NT2/D1 (cell line): ENCODE data around the gene FARS2.

Experiments used
- DNase-seq: peaks from one replicate; pipeline ENCODE4 v3.0.0-alpha.2; 2011; ENCODE audit warnings: low read depth, low spot score
- H3K27me3 ChIP-seq: 2 replicates; pipeline ENCODE4 v1.6.0; 2011; ENCODE audit warnings: mild to moderate bottlenecking; ENCODE audit not compliant: insufficient read length, insufficient read depth
- H3K36me3 ChIP-seq: 2 replicates; pipeline ENCODE4 v1.6.1; 2011; ENCODE audit warnings: mild to moderate bottlenecking, low read length, mixed read lengths; ENCODE audit not compliant: insufficient read depth, insufficient read length
- H3K4me1 ChIP-seq: 2 replicates; pipeline ENCODE4 v1.5.1; 2011; ENCODE audit not compliant: insufficient read depth, insufficient read length
- H3K4me3 ChIP-seq: 2 replicates; pipeline ENCODE4 v1.5.1; 2011; ENCODE audit warnings: low read depth; ENCODE audit not compliant: insufficient read length
- H3K9ac ChIP-seq: 2 replicates; pipeline ENCODE4 v1.6.0; 2011; ENCODE audit warnings: low read depth; ENCODE audit not compliant: insufficient read length
- H3K9me3 ChIP-seq: 2 replicates; pipeline ENCODE4 v1.5.1; 2011; ENCODE audit warnings: mild to moderate bottlenecking, low read length; ENCODE audit not compliant: insufficient read depth
- SUZ12 ChIP-seq: IDR thresholded peaks from 2 replicates; pipeline ENCODE4 v1.6.1; 2011; ENCODE audit not compliant: insufficient read length, insufficient read depth; ENCODE audit errors: extremely low read depth
- YY1 ChIP-seq: IDR thresholded peaks from 2 replicates; pipeline ENCODE4 v1.6.1; 2011; ENCODE audit not compliant: insufficient read length, insufficient read depth
- ZNF274 ChIP-seq: IDR thresholded peaks from 2 replicates; pipeline ENCODE4 v1.6.1; 2011; ENCODE audit warnings: mild to moderate bottlenecking, low read depth, low read length

Gene FARS2

DNA sequence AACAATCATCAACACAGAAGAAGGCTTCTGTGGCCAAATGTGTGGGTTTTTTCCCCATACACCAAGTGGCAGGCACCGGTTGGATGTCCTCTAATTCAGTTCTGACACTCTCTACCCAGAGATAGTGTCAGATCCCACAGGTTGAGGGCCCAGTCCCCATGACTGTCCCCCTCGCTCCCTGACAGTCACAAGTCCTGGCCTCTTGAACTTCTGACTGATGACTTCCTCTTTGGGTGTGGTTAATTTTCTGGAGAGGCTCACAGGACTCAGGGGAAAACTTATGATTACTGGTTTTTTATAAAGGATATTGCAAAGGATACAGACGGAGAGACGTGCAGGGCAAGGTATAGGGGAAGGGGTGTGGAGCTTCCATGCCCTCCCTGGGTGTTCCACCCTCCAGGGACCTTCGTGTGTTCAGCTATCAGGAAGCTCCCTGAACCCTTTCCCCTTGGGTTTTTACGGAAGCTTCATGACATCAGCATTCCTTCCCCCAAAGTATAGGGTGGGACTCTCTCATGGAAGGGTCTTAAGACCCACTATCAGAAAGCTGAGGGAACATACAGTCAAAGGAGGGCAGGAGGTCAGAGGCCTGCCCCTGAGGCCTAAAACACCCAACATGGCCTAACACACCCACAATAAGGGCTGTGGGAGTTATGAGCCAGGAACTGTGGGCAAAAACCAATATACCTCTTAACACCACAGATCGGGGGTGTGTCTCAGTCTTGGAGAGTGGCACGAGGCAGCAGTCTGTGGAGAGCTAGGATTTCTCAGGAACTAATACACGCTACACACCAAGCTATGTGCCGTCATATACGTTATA lies 33.3 kb downstream of the FARS2 start:
- no peak overlapping the region for H3K4me3 ChIP-seq
- H3K27me3 ChIP-seq: no peaks in the 10 kb centered on the region
- DNase-seq: no peak
- no peak for TF ChIP-seq YY1
- no peaks in the 10 kb centered on the region for H3K36me3 ChIP-seq
- no peak overlapping the region for H3K9ac ChIP-seq
- H3K4me1 ChIP-seq: no peaks in the 10 kb centered on the region
- H3K9me3 ChIP-seq: no peaks in the 10 kb centered on the region

DNA sequence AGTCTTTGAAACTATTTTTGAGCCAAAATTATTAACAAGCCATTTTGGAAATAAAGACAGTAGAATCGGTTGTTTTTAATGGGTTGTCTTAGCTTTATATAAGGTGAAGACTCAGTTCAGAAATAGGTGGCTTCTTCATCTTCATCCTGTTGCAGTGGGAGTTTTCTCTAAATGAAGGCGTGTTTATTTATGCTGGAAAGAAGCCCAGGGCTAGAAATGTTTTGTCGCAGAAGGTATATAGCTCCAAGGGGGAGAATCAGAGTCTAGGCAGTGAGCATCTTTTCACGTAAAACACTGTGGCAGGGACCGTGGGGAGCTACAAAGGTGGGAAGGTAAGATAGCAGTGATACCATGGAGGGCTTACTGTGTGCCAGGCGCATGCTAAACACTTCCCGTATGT lies 34.3 kb downstream of the FARS2 start:
- Histone ChIP-seq H3K36me3 (no peaks in the 10 kb centered on the region), H3K9me3 (no peaks in the 10 kb centered on the region), H3K4me1 (no peaks in the 10 kb centered on the region), H3K4me3 (no peak overlapping the region), H3K27me3 (no peaks in the 10 kb centered on the region), H3K9ac (no peak overlapping the region)
- no peak for DNase-seq
- no peak for TF ChIP-seq YY1
- no peak for TF ChIP-seq ZNF274
- TF ChIP-seq SUZ12: no peak

DNA sequence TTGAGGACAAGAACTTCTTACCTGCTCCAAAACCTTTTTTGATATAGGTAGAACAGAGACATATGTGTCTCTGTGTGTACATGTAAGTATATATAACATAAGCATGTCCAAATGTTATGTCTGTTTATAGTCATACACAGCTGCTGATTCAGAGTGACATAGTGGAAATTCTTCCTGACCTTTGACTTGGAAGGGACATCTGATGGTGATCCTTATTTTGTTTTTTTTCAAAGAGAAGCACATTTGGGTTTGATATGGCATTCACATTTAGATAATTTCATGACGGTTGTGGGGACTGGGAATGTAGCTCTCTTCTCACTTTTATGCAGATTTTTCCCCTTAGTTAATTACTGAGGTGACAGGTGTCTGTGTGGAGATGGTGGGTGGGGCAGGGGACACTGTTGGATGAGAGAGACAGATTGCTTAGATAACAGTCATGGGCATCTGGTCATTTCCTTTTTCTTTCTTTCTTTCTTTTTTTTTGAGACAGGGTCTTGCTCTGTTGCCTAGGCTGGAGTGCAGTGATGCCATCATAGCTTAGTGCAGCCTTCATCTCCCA lies 39.0 kb downstream of the FARS2 start:
- no peak for DNase-seq
- no peaks in the 10 kb centered on the region for H3K9me3 ChIP-seq
- no peak overlapping the region for H3K9ac ChIP-seq
- no peaks in the 10 kb centered on the region for H3K27me3 ChIP-seq
- TF ChIP-seq ZNF274: no peak
- TF ChIP-seq YY1: no peak
- no peak for TF ChIP-seq SUZ12
- no peak overlapping the region for H3K4me3 ChIP-seq
- H3K4me1 ChIP-seq: no peaks in the 10 kb centered on the region
- H3K36me3 ChIP-seq: no peaks in the 10 kb centered on the region

DNA sequence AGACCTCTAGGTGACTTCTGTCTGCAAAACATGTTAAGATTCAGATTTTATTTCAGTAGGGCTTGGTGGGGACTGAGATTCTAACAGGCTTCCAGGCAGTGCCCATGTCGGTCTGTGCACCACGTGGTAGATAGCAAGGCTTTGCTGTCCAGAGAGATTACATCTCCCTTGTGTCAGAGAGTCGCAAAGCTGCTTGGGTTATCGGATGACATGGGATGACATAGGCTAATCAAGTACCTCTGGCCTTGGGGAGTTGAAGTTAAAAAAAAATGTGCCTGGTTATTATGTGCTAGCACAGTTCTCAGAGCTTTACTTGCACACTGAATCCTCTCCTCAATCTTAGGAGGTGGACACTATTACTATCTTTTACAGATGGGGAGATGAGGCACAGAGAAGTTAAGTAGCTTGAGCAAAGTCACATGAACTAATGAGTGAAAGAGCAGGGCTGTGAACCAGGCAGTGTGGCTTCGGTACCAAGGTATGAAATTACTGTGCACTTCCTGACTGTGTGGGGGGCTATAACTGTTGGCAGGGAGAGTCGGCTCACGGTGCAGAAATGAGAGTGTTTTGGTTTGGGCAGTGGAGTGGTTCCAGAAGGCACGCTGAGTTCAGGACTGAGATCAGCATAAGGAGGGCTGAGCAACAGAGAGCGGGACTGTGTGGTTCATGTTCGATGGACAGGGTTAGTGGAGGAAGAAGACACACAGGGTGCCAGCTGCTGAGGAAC lies 41.1 kb downstream of the FARS2 start:
- Histone ChIP-seq H3K36me3 (no peaks in the 10 kb centered on the region), H3K9me3 (no peaks in the 10 kb centered on the region), H3K4me1 (no peaks in the 10 kb centered on the region), H3K27me3 (no peaks in the 10 kb centered on the region), H3K4me3 (no peak overlapping the region), H3K9ac (no peak overlapping the region)
- TF ChIP-seq SUZ12 (no peak), ZNF274 (no peak), YY1 (no peak)
- DNase-seq: no peak

DNA sequence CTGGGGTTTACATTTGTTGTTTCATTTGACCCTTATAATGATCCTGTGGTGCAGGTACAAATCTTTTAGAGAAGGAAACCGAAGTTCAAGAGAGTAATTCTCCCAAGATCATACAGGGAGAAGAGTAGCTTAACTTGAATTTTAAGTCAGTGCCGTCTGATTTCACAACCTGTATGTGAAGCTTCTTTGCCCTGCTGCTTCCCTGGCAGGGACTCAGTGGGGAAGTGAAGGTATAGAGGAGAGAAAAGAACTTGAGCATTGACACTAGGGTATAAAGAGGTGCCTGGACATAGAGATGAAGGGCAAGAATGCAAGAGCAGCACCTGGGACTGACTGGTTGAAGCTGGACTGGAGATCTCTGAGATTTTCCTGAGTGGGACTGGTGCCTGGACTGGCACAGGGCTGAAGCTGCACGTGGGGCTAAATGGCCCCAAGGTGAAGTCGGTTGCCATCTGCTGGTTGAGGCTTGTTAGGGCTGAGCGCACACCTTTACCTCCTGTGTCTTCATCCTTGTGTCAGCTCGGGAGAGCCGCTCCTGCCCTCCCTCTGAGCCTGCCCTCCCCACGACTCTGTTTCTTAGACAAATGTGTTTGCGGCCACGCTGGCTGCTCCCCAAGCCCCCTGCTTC lies 41.8 kb downstream of the FARS2 start:
- DNase-seq: peak; percentile 8
- H3K4me3 ChIP-seq: no peak overlapping the region

DNA sequence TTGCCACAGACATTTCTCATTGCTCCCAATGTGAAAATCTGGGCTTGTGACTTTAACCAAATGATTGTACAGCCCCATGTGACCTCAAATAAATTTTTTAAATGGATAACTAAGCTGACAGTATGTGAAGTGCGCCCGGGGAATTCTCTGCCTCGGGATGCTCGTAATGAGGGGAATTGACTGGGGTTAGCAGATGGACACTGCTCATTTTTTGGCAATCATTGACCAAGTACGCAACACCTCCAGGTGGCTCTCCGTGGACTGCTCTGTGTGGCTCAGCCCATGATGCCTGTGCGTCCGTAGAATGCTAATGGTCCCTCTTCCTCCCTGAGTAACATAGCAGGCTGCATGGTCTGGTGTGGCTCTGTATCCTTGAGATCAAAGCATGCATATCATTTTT lies 42.4 kb downstream of the FARS2 start:
- H3K27me3 ChIP-seq: no peaks in the 10 kb centered on the region
- H3K36me3 ChIP-seq: no peaks in the 10 kb centered on the region
- no peak for DNase-seq
- no peaks in the 10 kb centered on the region for H3K4me1 ChIP-seq
- H3K9ac ChIP-seq: no peak overlapping the region
- no peaks in the 10 kb centered on the region for H3K9me3 ChIP-seq
- TF ChIP-seq ZNF274: no peak
- no peak for TF ChIP-seq YY1
- no peak for TF ChIP-seq SUZ12
- H3K4me3 ChIP-seq: no peak overlapping the region

More for the DNA sequence above, 41.8 kb downstream of the FARS2 start:
- no peak overlapping the region for H3K9ac ChIP-seq
- H3K27me3 ChIP-seq: no peaks in the 10 kb centered on the region
- no peaks in the 10 kb centered on the region for H3K36me3 ChIP-seq
- H3K4me1 ChIP-seq: no peaks in the 10 kb centered on the region
- TF ChIP-seq ZNF274: no peak
- no peak for TF ChIP-seq YY1
- no peak for TF ChIP-seq SUZ12
- no peaks in the 10 kb centered on the region for H3K9me3 ChIP-seq

DNA sequence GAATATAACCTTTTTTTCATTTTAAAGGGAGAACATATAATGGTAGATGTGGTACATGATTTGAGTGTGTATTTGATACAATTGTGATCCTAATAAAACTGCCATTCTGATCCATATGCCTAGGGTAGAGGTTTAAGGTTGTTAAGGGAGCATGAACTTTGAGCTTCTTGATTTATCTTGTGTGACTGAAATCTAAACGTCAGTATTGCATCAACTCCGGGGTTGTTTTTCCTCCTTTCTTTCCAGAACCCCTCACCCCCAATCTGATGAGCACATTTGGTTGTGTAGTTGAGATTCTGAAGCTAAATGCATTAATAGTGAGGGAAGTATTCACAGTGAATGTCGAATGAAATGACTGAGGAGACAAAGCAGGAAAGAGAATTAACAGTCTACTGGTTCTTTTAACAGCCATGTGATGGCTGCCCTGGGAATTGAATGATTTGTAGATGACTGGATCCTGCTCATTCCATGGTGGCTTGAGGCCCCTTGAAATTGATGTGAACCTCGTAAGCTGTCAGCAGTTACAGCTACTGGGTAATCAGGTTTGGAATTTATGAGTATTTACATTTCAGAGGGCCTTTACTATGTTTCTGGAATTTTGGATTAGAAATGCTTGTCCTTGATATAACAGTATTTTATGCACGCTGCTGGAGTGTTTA lies 44.8 kb downstream of the FARS2 start:
- no peak for DNase-seq
- no peaks in the 10 kb centered on the region for H3K27me3 ChIP-seq
- TF ChIP-seq SUZ12 (no peak), YY1 (no peak), ZNF274 (no peak)
- no peak overlapping the region for H3K4me3 ChIP-seq
- H3K9ac ChIP-seq: no peak overlapping the region
- H3K9me3 ChIP-seq: no peaks in the 10 kb centered on the region
- H3K36me3 ChIP-seq: no peaks in the 10 kb centered on the region
- H3K4me1 ChIP-seq: no peaks in the 10 kb centered on the region
